Omental fat pad (tissue), 4 donors: ENCODE results near the gene KCNAB1. TPM values are rescaled to one million over a fixed set of nuclear protein-coding genes. Genes with fewer than 3 reads are reported as not detected.
A peak's percentile ranks its signal among the peaks of the same experiment; 100 is the strongest.

Experiments
- ATAC-seq: fragments of 150-250 bp; one replicate; pipeline ENCODE4 v1.9.1; 2016; ENCODE audit warnings: mild to moderate bottlenecking, moderate library complexity; ENCODE audit not compliant: low FRiP score
- DNase-seq: peaks from one replicate; pipeline ENCODE4 v3.0.0-alpha.2; 2019; ENCODE audit warnings: low spot score
- CTCF ChIP-seq, 3 donors: fragments of 450-650 bp; IDR thresholded peaks; one replicate each; pipeline ENCODE4 v1.5.1; 2016 to 2017; ENCODE audit warnings: antibody characterized with exemption in 3 of 3, mild to moderate bottlenecking in 3 of 3, moderate library complexity in 2 of 3
- total RNA-seq, 4 donors: library from RNA; depleted of rRNA; stranded (reverse); fragments of >200 nt; gene quantifications; one replicate each; pipeline ENCODE4 v1.1.0, GENCODE V29; 2016

KCNAB1 gene
- total RNA-seq, 4 donors from 2014 or later, result 2.2 to 12.6 (median 5.7) TPM

- no peak for DNase-seq
- peak; percentile 54 for ATAC-seq
- TF ChIP-seq CTCF (IDR thresholded peaks at IDR 0.05), result no peak
These were observed 312.8 kb downstream of the KCNAB1 start for GRCh38 chr3:156433138-156433537.

- DNase-seq (no peak), ATAC-seq (no peak)
- TF ChIP-seq CTCF (IDR thresholded peaks at IDR 0.05), result no peak
These were observed 313.5 kb downstream of the KCNAB1 start for GRCh38 chr3:156433910-156434309.

GRCh38 chr3:156434921-156435320 lies 314.5 kb downstream of the KCNAB1 start:
- ATAC-seq, result no peak
- DNase-seq, result no peak
- no peak for TF ChIP-seq CTCF (IDR thresholded peaks at IDR 0.05)

- TF ChIP-seq CTCF (IDR thresholded peaks at IDR 0.05), result no peak
- DNase-seq (no peak), ATAC-seq (no peak)
These were observed 322.7 kb downstream of the KCNAB1 start for GRCh38 chr3:156443079-156443478.

GRCh38 chr3:156445117-156446090 lies 325.0 kb downstream of the KCNAB1 start:
- ATAC-seq (no peak), DNase-seq (no peak)
- no peak for TF ChIP-seq CTCF (IDR thresholded peaks at IDR 0.05)

GRCh38 chr3:156448300-156448699 lies 327.9 kb downstream of the KCNAB1 start:
- DNase-seq (no peak), ATAC-seq (no peak)
- no peak for TF ChIP-seq CTCF (IDR thresholded peaks at IDR 0.05)
